Measurements from ENCODE around the gene VAC14. TPM values are rescaled to one million over a fixed set of nuclear protein-coding genes. Genes with fewer than 3 reads are reported as not detected.
"Not testable (repeated sequence)": the region's sequence is repeated elsewhere in the genome, so short reads cannot be mapped to it uniquely, and the experiment has no call there.

VAC14 gene
- total RNA-seq, 4 donors from 2014 or later, result 25.7 to 49.5 (median 40.4) TPM

DNA sequence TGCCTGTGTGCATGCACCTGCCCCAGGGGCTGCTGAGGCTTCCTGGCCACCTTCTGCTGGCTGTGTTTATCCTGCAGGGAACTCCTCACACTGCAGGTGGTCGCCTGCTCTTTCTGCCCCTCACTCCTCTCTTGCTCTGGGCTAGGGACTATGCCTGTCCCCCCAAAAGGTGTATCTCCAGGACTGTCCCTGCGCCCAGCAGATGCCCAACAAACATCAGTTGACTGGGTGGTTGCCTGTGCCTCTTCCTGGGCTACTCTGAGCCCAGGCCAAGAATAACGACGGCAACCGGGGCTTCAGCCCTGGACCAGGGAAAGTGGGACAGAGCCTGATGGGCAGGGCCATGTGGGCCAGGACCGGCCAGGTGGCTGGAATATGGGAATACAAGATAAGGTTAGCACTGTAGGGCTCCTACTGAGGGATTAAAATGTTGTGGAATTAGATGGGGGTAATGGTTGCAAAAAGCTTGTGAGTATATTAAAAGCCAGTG, 55.4 kb downstream of the VAC14 start:
- no peak for DNase-seq (ENCODE audit: low spot score in 2 of 2)
- Histone ChIP-seq H3K27me3 (no peaks in the 10 kb centered on the region), H3K27ac (peak overlapping the region in 3 of 4 donors; percentile 58 to 83 (median 82)), H3K4me1 (peaks cover 0 to 62% (median 35%) of the 10 kb centered on the region in 4 donors), H3K9me3 (no peaks in the 10 kb centered on the region), H3K4me3 (no peak overlapping the region), H3K36me3 (peaks cover 0 to 43% (median 0%) of the 10 kb centered on the region in 3 donors)
- TF ChIP-seq EP300 (IDR thresholded peaks at IDR 0.05) (no peak), POLR2A (IDR thresholded peaks at IDR 0.05) (no peak), CTCF (IDR thresholded peaks at IDR 0.05) (no peak)
- WGBS, 2 donors, result 77 to 83% methylated on average over 6 of the region's 6 CpGs

DNA sequence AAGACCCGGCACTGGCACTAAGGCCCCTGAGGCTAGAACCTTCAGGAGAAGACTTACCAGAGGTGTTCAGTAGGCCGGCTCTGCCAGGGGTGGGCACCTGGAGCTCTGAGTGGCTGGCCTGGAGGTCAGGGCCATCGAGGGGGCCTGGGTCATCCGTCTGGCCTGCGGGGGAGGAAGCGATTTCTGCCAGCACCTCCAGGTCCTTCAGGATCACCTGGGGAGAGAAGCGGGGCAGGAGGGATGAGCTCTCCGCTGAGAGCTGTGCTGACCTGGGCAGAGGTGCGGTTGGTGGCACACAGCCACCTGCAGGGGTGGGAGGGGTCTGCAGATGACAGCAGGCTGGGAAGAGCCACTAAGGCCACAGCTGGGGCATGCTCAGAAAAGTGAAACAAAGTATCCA, 56.6 kb downstream of the VAC14 start:
- H3K27ac ChIP-seq, result peak overlapping the region in 1 of 4 donors; percentile 83

GRCh38 chr16:70743791-70744190, 57.2 kb downstream of the VAC14 start:
- Histone ChIP-seq H3K36me3 (peaks cover 0 to 48% (median 0%) of the 10 kb centered on the region in 3 donors), H3K27ac (no peak overlapping the region), H3K4me1 (peaks cover 0 to 49% (median 23%) of the 10 kb centered on the region in 4 donors), H3K4me3 (no peak overlapping the region), H3K9me3 (no peaks in the 10 kb centered on the region), H3K27me3 (no peaks in the 10 kb centered on the region)
- WGBS, 2 donors, result 94% methylated on average over 8 to 9 of the region's 10 CpGs
- TF ChIP-seq CTCF (IDR thresholded peaks at IDR 0.05) (no peak), POLR2A (IDR thresholded peaks at IDR 0.05) (no peak), EP300 (IDR thresholded peaks at IDR 0.05) (no peak)
- no peak for DNase-seq (ENCODE audit: low spot score in 2 of 2)

More for the DNA sequence above, 56.6 kb downstream of the VAC14 start:
- H3K4me3 ChIP-seq, result no peak overlapping the region
- no peaks in the 10 kb centered on the region for H3K27me3 ChIP-seq
- peaks cover 0 to 50% (median 24%) of the 10 kb centered on the region in 4 donors for H3K4me1 ChIP-seq
- no peak for DNase-seq (ENCODE audit: low spot score in 2 of 2)
- H3K36me3 ChIP-seq, result peaks cover 0 to 48% (median 0%) of the 10 kb centered on the region in 3 donors
- no peaks in the 10 kb centered on the region for H3K9me3 ChIP-seq
- WGBS, 2 donors, result 96 to 97% methylated on average over 9 of the region's 9 CpGs
- no peak for TF ChIP-seq CTCF (IDR thresholded peaks at IDR 0.05)
- no peak for TF ChIP-seq POLR2A (IDR thresholded peaks at IDR 0.05)
- no peak for TF ChIP-seq EP300 (IDR thresholded peaks at IDR 0.05)

- not testable (repeated sequence) for H3K4me3 ChIP-seq; H3K9me3 ChIP-seq; H3K27me3 ChIP-seq; DNase-seq (ENCODE audit: low spot score in 2 of 2); H3K27ac ChIP-seq
- WGBS, 2 donors, result 92 to 96% methylated on average over 9 of the region's 9 CpGs
- Histone ChIP-seq H3K4me1 (peaks cover 0 to 52% (median 29%) of the 10 kb centered on the region in 4 donors), H3K36me3 (peaks cover 0 to 48% (median 0%) of the 10 kb centered on the region in 3 donors)
Measured at GRCh38 chr16:70742967-70743366, 58.0 kb downstream of the VAC14 start.

GRCh38 chr16:70741783-70742125, 59.2 kb downstream of the VAC14 start:
- WGBS, 2 donors, result 85 to 94% methylated on average over 9 of the region's 9 CpGs
- H3K4me3 ChIP-seq, result no peak overlapping the region
- no peak overlapping the region for H3K27ac ChIP-seq
- H3K36me3 ChIP-seq, result peaks cover 0 to 48% (median 0%) of the 10 kb centered on the region in 3 donors
- no peaks in the 10 kb centered on the region for H3K9me3 ChIP-seq
- H3K27me3 ChIP-seq, result no peaks in the 10 kb centered on the region
- no peak for DNase-seq (ENCODE audit: low spot score in 2 of 2)
- H3K4me1 ChIP-seq, result peaks cover 0 to 52% (median 32%) of the 10 kb centered on the region in 4 donors
- TF ChIP-seq POLR2A (IDR thresholded peaks at IDR 0.05) (no peak), CTCF (IDR thresholded peaks at IDR 0.05) (no peak), EP300 (IDR thresholded peaks at IDR 0.05) (no peak)
